ENCODE data around the gene NHSL2. TPM values are rescaled to one million over a fixed set of nuclear protein-coding genes. Genes with fewer than 3 reads are reported as not detected.

Gene NHSL2
- total RNA-seq, 2 experiments from 2014 or later, result not detected

GRCh38 chrX:71996136-71996535 is 85.5 kb downstream of the NHSL2 start:
- no peak for DNase-seq (ENCODE audit: low spot score)
- Histone ChIP-seq H2AFZ (ENCODE audit: low read length) (no peak overlapping the region), H3K4me1 (ENCODE audit: insufficient read depth, low read length, poor library complexity, severe bottlenecking) (no peaks in the 10 kb centered on the region), H3K9me2 (ENCODE audit: insufficient read depth, low read length) (no peaks in the 10 kb centered on the region), H3K79me2 (ENCODE audit: insufficient read depth, low read depth, low read length) (no peaks in the 10 kb centered on the region), H3K4me2 (ENCODE audit: low read length) (no peak overlapping the region), H3K9me3 (ENCODE audit: low read length) (no peaks in the 10 kb centered on the region), H4K20me1 (ENCODE audit: insufficient read depth, low read length) (no peaks in the 10 kb centered on the region), H3K36me3 (ENCODE audit: insufficient read depth, low read length) (no peaks in the 10 kb centered on the region), H3K4me3 (ENCODE audit: low read depth, low read length, poor library complexity, severe bottlenecking) (no peak overlapping the region), H3K27ac (ENCODE audit: low read depth, low read length, poor library complexity, severe bottlenecking) (no peak overlapping the region)
- no peak for TF ChIP-seq EZH2phosphoT487 (IDR thresholded peaks at IDR 0.05; ENCODE audit: borderline replicate concordance, low read depth, low read length)
- TF ChIP-seq CTCF (conservative IDR thresholded peaks at IDR 0.05; ENCODE audit: low read length), result no peak
- intact Hi-C loops (cut with micrococcal nuclease; ENCODE audit: unreplicated experiment), result loop anchor here (5.0 kb wide), 1 partner anchor 131 kb away; no protein-coding TSS in a partner anchor
- CTCF ChIA-PET (ENCODE audit: unreplicated experiment), result no interaction called here
- POLR2A ChIA-PET, result no interaction called here
- no TSS peak for BruUV-seq (replicated peaks)

- TF ChIP-seq EZH2phosphoT487 (IDR thresholded peaks at IDR 0.05; ENCODE audit: borderline replicate concordance, low read depth, low read length), result no peak
- TF ChIP-seq CTCF (conservative IDR thresholded peaks at IDR 0.05; ENCODE audit: low read length), result no peak
- no TSS peak for BruUV-seq (replicated peaks)
- intact Hi-C loops (cut with micrococcal nuclease; ENCODE audit: unreplicated experiment), result loop anchor here (5.0 kb wide), 1 partner anchor 130 kb away; no protein-coding TSS in a partner anchor
- H2AFZ ChIP-seq (ENCODE audit: low read length), result no peak overlapping the region
- H3K4me1 ChIP-seq (ENCODE audit: insufficient read depth, low read length, poor library complexity, severe bottlenecking), result no peaks in the 10 kb centered on the region
- no peak overlapping the region for H3K4me2 ChIP-seq (ENCODE audit: low read length)
- ChIA-PET POLR2A (no interaction called here), CTCF (ENCODE audit: unreplicated experiment) (no interaction called here)
- no peaks in the 10 kb centered on the region for H3K36me3 ChIP-seq (ENCODE audit: insufficient read depth, low read length)
- H3K9me3 ChIP-seq (ENCODE audit: low read length), result no peaks in the 10 kb centered on the region
- no peak overlapping the region for H3K4me3 ChIP-seq (ENCODE audit: low read depth, low read length, poor library complexity, severe bottlenecking)
- H3K9me2 ChIP-seq (ENCODE audit: insufficient read depth, low read length), result no peaks in the 10 kb centered on the region
- H4K20me1 ChIP-seq (ENCODE audit: insufficient read depth, low read length), result no peaks in the 10 kb centered on the region
- no peak for DNase-seq (ENCODE audit: low spot score)
- no peaks in the 10 kb centered on the region for H3K79me2 ChIP-seq (ENCODE audit: insufficient read depth, low read depth, low read length)
- H3K27ac ChIP-seq (ENCODE audit: low read depth, low read length, poor library complexity, severe bottlenecking), result no peak overlapping the region
Observed at GRCh38 chrX:71996826-71997225, 86.2 kb downstream of the NHSL2 start.

GRCh38 chrX:71997320-71997719 is 86.7 kb downstream of the NHSL2 start:
- H3K79me2 ChIP-seq (ENCODE audit: insufficient read depth, low read depth, low read length), result no peaks in the 10 kb centered on the region
- ChIA-PET POLR2A (no interaction called here), CTCF (ENCODE audit: unreplicated experiment) (no interaction called here)
- no peak overlapping the region for H2AFZ ChIP-seq (ENCODE audit: low read length)
- no peak overlapping the region for H3K27ac ChIP-seq (ENCODE audit: low read depth, low read length, poor library complexity, severe bottlenecking)
- H3K4me2 ChIP-seq (ENCODE audit: low read length), result no peak overlapping the region
- H4K20me1 ChIP-seq (ENCODE audit: insufficient read depth, low read length), result no peaks in the 10 kb centered on the region
- no TSS peak for BruUV-seq (replicated peaks)
- no peak for DNase-seq (ENCODE audit: low spot score)
- intact Hi-C loops (cut with micrococcal nuclease; ENCODE audit: unreplicated experiment), result loop anchor here (5.0 kb wide), 1 partner anchor 130 kb away; no protein-coding TSS in a partner anchor
- no peak overlapping the region for H3K4me3 ChIP-seq (ENCODE audit: low read depth, low read length, poor library complexity, severe bottlenecking)
- no peaks in the 10 kb centered on the region for H3K36me3 ChIP-seq (ENCODE audit: insufficient read depth, low read length)
- no peaks in the 10 kb centered on the region for H3K4me1 ChIP-seq (ENCODE audit: insufficient read depth, low read length, poor library complexity, severe bottlenecking)
- no peaks in the 10 kb centered on the region for H3K9me3 ChIP-seq (ENCODE audit: low read length)
- no peaks in the 10 kb centered on the region for H3K9me2 ChIP-seq (ENCODE audit: insufficient read depth, low read length)
- no peak for TF ChIP-seq CTCF (conservative IDR thresholded peaks at IDR 0.05; ENCODE audit: low read length)
- TF ChIP-seq EZH2phosphoT487 (IDR thresholded peaks at IDR 0.05; ENCODE audit: borderline replicate concordance, low read depth, low read length), result no peak
